NOMO-1 treated with DMSO at 0.1 percent for 48 hours (cell line): ENCODE data around the gene GYPB.
A peak's percentile ranks its signal among the peaks of the same experiment; 100 is the strongest.
"Not testable (repeated sequence)": the region's sequence is repeated elsewhere in the genome, so short reads cannot be mapped to it uniquely, and the experiment has no call there.

Experiments
- DNase-seq: peaks from one replicate; lab custom pipeline; 2025; ENCODE audit not compliant: unreplicated experiment; lab: John Stamatoyannopoulos, UW

Gene GYPB

DNA sequence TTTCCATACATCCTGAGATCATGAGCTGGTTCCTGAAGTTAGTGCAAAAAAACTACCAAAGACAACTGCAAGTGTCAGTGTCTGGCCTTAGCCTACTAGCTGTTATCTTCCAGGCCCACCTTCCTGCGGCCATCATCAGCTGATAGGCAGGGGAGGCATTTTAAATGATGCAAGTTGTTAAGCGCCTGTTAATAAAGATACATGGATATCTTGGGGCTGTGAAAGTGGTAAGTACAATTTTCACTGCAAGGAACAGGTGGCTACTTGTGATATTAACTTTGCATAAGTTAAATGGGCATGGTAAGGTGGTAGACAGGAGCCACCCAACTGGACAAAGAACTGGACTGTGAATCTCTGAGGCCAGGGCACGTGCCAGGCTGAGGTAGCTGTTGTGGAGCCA is at the start of gene GYPB:
TSS of gene GYPB (minus strand) at position 104 of the 400 bp plus-strand sequence. CDS start at position 11, 93 bp downstream.
- not testable (repeated sequence) for DNase-seq

DNA sequence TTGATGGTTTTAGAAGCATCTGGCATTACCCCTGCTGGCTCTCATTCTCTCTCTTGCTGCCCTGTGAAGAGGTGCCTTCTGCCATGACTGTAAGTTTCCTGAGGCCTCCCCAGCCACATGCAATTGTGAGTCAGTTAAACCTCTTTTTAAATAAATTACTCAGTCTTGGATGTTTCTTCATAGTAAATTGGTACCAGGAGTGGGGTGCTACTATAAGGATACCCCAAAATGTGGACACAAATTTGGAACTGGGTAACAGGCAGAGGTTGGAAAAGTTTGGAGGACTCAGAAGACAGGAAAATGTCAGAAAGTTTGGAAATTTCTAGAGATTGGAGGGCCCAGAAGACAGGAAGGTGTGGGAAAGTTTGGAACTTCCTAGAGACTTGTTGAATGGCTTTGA is 42.4 kb upstream of the GYPB start:
- not testable (repeated sequence) for DNase-seq

DNA sequence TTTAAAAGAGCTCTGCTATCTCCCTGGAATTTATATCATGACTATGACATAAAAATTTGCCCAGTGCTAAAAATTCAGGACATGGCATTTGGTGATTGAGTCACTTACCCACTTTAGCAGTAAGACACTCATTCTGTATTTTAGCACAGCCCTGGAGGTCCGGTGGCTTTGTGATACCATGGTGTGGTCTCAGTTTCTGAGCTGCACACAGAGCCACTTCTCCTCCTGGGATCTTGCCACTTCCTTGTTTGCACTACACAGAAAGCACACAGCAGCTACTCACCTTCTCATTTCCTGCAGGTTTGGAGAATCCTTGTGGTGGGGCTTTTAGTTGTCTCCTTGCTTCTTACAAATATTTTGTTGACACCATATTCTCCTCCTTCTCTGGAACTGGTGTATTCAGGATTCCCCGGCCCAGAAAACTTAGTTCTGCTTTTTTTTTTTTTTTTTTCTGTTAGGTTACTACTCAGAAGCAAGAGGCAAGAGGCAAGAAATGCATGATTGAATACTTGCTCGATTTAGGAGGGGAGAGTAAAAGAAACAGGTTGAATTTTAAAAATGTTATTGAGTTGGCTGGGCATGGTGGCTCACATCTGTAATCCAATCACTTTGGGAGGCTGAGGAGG is 41.2 kb upstream of the GYPB start:
- not testable (repeated sequence) for DNase-seq

DNA sequence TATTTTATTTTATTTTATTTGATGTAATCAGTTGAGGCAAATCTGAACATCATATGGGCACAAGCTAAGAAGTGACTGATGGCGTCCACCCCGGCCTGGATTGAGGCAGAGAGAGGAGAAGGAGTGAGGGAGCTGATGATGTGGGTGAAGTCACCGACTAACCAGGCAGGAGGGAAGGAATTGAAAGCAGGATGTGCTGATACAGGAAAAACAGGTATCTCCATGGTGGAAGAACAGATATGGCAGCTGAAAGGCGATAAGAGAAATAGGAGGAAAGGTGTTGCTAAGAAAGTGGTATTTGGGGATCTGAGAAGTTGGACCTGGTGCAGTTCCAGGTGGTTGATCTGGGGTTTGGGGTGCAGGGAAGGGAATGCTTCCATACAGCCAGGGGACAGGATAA is 37.6 kb upstream of the GYPB start:
- no peak for DNase-seq

DNA sequence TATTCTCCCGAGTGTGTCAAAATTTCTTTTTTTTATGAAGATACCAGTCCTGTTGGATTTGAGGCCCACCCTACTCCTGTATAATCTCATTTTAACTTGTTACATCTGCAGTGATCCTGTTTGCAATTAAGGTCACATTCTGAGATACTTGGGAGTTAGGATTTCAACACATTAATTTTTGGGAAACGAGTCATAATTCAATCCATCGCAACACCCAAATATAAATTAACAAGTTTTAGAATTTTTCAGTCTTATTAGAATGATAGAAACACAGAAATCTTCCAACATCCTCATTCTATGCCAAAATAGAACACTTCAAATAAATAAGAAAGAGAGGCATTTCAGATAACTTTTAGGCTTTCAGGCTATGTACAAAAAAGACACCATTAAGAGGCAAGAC is 36.2 kb upstream of the GYPB start:
- DNase-seq: not testable (repeated sequence)

DNA sequence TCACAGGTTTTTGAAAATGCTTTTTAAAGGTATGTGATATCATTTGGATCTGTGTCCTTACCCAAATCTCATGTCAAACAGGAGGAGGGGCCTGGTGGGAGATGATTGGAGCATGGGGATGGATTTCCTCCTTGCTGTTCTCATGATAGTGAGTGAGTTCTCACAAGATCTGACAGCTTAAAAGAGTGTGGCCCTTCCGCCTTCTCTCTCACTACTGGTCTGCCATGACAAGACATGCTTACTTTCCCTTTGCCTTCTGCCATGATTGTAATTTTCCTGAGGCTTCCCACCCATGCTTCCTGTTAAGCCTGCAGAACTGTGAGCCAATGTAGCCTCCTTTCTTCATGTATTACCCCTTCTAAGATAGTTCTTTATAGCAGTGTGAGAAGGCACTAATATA is 32.3 kb upstream of the GYPB start:
- DNase-seq: not testable (repeated sequence)

- not testable (repeated sequence) for DNase-seq
Observed at GRCh38 chr4:144050631-144051030, 31.5 kb upstream of the GYPB start.

DNA sequence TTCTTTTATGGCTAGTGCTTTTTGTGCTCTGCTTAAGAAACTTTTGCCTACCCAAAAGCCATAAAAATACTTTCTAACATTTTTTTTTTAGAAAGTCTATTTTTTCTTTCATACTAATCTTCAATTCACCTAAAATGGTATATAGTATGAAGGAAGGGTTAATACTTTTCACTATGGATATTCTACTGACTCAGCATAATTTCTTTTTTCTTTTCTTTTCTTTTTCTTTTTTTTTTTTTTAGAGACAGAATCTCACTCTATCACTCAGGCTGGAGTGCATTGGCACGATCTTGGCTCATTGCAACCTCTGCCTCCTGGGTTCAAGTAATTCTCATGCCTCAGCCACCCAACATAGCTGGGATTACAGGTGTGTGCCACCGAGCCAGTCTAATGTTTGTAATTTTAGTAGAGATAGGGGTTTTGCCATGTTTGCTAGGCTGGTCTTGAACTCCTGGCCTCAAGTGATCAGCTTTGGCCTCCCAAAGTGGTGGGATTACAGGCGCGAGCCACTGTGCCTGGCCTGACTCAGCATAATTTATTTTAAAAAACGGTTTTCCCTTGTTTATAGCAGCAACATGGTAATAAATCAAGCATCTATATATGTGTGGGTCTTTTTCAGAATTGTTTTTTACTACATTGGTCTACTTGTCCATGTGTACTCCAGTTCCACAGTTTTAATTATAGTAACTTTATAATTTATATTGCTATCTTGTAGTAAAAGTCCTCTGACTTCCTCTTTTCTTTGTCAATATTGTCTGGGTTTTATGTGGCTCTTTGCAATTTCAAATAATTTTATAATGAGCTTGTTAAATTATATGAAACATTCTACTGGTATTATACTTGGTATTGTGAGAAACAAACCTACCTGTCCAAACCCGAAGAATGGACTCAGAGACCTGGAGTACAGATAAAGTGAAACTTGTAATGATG is 30.6 kb upstream of the GYPB start:
- not testable (repeated sequence) for DNase-seq

GRCh38 chr4:144044936-144045335 is 25.8 kb upstream of the GYPB start:
- not testable (repeated sequence) for DNase-seq

DNA sequence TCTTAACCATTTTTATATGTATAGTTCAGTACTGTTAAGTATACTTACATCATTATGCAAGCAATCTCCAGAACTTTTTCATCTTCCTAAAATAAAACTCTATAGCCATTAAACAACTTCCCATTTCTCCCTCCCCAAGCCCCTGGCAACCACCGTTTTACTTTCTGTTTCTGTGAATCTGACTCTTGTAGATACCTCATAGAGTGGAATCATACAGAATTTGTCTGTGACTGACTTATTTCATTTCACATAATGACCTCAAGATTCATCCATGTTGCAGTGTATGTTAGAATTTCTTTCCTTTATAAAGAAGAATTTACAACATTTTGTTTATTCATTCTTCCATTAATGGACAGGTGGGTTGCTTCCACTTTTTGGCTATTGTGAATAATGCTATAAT is 13.4 kb upstream of the GYPB start:
- DNase-seq: not testable (repeated sequence)

- DNase-seq: not testable (repeated sequence)
Observed at GRCh38 chr4:144031875-144032274, 12.7 kb upstream of the GYPB start.

DNA sequence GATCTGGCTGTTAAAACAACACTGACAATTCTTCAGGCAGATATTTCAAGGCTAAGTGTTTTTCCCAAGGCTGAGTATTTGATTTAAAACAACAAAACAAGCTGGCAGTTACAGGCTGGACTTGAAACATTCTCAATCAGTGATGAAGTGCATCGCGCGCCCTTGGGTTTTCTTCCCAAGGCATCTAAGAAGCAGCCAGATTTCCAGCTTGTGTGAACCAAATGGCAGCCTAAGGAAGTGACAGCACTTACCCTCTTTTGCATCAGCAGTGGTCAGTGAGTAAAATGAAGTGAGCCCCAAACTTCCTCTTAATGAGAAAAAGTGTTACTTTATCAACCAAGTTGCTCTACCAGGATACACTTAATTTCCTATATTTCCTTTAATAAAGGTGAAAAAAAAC is 12.2 kb upstream of the GYPB start:
- not testable (repeated sequence) for DNase-seq

GRCh38 chr4:144030708-144031107 is 11.5 kb upstream of the GYPB start:
- not testable (repeated sequence) for DNase-seq

GRCh38 chr4:144026682-144027081 is 7.5 kb upstream of the GYPB start:
- DNase-seq: not testable (repeated sequence)

- not testable (repeated sequence) for DNase-seq
Observed at GRCh38 chr4:144024399-144025053, 5.3 kb upstream of the GYPB start.

DNA sequence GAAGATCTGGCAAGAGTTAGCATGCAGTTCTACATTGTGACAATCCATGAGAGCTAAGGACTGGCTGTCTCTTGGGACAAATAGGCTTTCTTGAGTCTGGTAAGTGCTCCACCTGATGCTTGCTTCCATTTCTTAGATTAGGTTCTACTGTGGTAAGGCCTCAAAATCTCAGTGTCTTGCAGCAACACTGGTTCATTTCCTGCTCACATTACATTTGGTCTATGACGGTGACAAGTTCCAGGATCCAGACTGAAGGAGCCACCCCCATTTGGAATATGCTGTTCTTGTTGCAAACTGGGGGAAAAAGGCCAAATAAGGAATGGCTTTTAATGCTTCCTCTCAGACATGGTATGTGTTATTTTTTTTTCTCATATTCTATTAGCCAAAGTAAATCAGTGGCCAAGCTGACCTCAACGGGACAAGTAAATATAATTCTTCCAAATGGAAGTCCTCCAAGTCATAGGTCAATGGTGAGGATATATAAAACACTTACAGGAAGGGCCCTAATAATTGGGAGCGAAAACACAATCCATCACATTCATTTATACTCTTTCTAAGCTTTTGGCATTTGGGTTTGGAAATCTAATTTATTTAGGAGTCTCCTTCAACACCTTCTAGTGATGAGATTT is 3.7 kb upstream of the GYPB start:
- DNase-seq: not testable (repeated sequence)

DNA sequence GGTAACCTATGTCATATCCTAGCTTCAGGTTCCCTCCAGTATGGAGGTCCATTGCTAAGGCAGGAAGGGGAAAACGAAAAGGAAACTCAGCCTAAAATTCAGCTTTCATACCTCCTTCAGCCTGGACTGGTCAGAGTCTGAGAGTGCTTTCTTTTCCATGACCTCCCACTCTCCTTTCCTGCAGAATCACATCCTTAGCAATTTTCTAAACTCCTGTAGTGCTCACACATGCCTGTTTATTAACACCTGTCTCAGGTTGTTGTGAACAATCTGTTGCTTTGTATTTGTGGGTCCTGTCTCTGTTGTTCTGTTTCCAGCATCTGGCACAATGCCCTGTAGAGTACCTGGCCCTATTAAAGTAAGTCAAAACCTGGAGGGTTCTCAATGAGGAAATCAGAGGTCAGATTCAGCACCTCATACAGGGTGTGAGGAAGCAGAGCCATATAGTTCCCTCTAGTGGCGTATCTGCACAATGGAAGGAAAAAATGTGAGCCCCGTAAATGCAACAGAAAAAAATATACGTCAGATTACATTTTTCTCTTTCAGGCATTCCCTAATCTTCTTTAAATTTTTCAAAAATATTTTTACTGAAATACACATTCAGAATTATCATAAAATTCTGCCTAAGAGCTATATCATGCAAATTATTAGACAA is 2.3 kb upstream of the GYPB start:
- peak; percentile 6 for DNase-seq

DNA sequence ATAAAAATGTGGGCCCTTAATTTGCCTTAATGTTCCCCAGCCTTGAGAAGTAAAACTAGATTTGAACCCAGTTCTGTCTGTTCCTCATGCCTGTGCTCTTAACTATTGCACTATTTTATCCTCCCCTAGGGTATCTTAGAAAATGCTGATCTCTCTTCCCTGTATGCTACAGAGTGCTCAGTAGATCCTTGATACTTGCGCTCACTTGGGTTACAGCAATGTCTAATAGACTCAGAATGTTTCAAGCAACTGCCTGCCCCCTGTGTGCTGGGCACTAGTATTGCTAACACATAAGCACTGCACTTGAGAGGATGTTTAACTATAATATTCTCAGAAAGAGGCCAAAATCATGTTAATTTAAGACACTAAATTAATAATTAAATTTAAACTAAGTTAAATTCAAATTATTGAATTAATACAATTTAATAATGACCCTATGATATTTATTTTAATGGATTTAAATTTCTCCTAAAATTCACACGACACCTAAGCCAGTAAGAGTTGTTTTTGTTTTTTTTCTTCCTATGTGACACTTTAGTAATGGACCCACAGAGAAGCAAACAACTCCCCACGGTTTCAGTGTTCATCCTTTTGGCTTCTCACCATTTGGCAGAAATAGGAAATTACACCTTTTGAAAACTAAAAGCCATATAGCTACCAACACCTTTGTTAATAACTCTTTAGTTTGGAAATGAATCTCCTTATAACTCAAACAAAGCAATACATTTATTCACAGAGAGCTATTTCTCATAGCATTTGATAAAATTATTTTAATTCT is 768 bp downstream of the GYPB start:
- not testable (repeated sequence) for DNase-seq

DNA sequence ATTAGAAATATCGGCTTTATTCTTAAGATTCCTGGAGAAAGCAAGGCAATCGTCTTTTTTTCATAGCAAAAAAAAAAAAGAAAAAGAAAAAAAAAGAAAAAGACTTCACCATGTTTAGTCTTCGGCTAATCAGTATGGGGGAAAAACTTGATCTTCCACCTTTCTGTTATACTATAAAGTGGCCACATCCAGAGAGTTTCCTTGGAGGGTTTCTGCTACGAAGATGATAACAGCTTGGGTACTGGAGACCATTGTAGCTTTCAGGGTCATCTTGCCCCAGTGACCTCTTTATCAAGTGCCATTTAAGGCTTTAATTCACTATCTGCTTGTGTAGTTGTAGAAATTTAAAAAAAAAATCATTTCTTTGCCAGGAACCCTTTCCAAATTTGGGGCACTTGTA is 1.9 kb downstream of the GYPB start:
- not testable (repeated sequence) for DNase-seq
